Activated T-helper 1 cell treated with anti-CD3 and anti-CD28 coated beads, Interleukin-12 subunit alpha, Interleukin-12 subunit beta, Interleukin-2, Interleukin-4 antibody, amounts not matched to agents 30 ng/mL and 10 ng/mL and 1 ng/mL, durations not matched to agents 14 hours and 24 hours and 36 hours (primary cell): ENCODE results near the gene TMEM72. TPM values are rescaled to one million over a fixed set of nuclear protein-coding genes. Genes with fewer than 3 reads are reported as not detected.

Experiments
- DNase-seq: peaks from one replicate; pipeline ENCODE4 v3.0.0; 2021; ENCODE audit warnings: low spot score
- H3K27ac Mint-ChIP-seq: one replicate; pipeline ENCODE4 v1.8.0; 2021; ENCODE audit warnings: mild to moderate bottlenecking, mixed read lengths
- H3K27me3 Mint-ChIP-seq: one replicate; pipeline ENCODE4 v1.8.0; 2022; ENCODE audit warnings: mild to moderate bottlenecking, moderate library complexity, mixed read lengths; ENCODE audit not compliant: insufficient read depth
- H3K36me3 Mint-ChIP-seq: one replicate; pipeline ENCODE4 v1.8.0; 2021; ENCODE audit warnings: low read depth, mixed read lengths
- H3K4me1 Mint-ChIP-seq: one replicate; pipeline ENCODE4 v1.8.0; 2021; ENCODE audit warnings: low read depth, mixed read lengths
- H3K4me3 Mint-ChIP-seq: one replicate; pipeline ENCODE4 v1.8.0; 2021; ENCODE audit warnings: mild to moderate bottlenecking, moderate library complexity, mixed read lengths
- H3K9me3 Mint-ChIP-seq: one replicate; pipeline ENCODE4 v1.8.0; 2021; ENCODE audit warnings: mixed read lengths
- intact Hi-C: fragments of 100-400 bp; cut with micrococcal nuclease; formaldehyde crosslinking; loops from one replicate; pipeline ENCODE4 v1.15.1; 2024
- total RNA-seq: library from RNA; stranded (reverse); gene quantifications from 2 replicates; pipeline ENCODE4 v1.2.3, GENCODE V29; 2022

The TMEM72 gene
- total RNA-seq, 1 donor from 2014 or later, result not detected

DNA sequence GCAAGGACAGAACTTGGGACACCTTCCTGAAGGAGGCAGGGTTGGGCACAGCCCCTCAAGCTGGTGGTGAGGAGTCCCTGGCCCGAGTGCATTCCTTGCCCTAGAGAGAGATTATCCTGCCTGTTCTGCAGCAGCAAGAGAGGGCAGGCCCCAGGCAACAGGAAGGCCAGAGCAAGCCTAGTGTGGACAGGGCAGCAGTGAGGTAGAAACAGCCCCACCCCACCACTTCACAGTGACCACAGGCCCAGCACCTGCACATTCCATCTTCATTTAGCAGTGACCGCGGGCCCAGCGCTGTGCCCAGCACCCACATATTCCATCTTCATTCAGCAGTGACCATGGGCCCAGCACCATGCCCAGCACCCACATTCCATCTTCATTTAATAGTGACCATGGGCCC, 16.4 kb upstream of the TMEM72 start:
- intact Hi-C loops, result no loop called here
- peaks cover 2% of the 10 kb centered on the region for H3K27me3 Mint-ChIP-seq
- no peak overlapping the region for H3K4me3 Mint-ChIP-seq
- no peaks in the 10 kb centered on the region for H3K9me3 Mint-ChIP-seq
- H3K27ac Mint-ChIP-seq, result no peak overlapping the region
- no peak for DNase-seq
- no peaks in the 10 kb centered on the region for H3K36me3 Mint-ChIP-seq
- H3K4me1 Mint-ChIP-seq, result no peaks in the 10 kb centered on the region

DNA sequence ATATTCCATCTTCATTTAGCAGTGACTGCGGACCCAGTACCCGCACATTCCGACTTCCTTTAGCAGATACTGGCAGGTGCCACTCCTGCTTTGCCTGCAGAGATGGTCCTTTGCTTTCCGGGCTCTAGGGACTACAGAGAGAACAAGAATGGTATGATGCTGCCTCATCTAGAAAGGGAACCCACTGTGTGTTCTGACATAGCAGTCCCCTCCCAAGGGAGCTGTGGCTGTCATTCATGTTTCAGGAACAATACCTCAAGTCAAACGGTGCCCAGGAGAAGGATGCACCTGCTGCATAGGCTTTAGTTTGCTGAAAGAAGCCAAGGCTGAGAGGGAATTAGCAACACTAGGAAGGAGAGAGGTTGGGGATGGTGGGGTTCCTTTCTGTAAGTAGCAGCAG, 15.9 kb upstream of the TMEM72 start:
- no peak overlapping the region for H3K4me3 Mint-ChIP-seq
- no peak overlapping the region for H3K27ac Mint-ChIP-seq
- no peaks in the 10 kb centered on the region for H3K36me3 Mint-ChIP-seq
- no peaks in the 10 kb centered on the region for H3K27me3 Mint-ChIP-seq
- no peaks in the 10 kb centered on the region for H3K9me3 Mint-ChIP-seq
- H3K4me1 Mint-ChIP-seq, result no peaks in the 10 kb centered on the region
- intact Hi-C loops, result no loop called here
- DNase-seq, result no peak

DNA sequence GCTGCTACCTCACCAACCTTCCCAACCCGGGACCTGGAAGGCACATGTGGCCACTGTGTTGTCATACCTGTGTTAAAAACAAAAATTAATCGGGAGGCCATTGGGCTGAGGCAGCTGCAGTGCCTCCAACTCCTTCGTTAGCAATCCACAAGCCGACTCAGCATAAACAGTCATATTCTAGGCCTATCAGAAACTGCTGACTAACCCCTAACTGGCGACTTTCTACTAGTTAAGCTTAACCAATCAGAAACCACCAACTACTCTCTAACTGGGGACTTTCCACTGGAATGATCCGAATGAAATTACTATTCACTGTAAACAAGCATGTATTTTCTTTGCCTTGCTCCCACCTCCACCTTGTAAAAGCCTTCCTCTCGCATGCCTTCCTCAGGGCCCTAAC, 14.1 kb upstream of the TMEM72 start:
- H3K9me3 Mint-ChIP-seq, result no peaks in the 10 kb centered on the region
- H3K36me3 Mint-ChIP-seq, result no peaks in the 10 kb centered on the region
- intact Hi-C loops, result no loop called here
- DNase-seq, result no peak
- H3K4me1 Mint-ChIP-seq, result no peaks in the 10 kb centered on the region
- peaks cover 5% of the 10 kb centered on the region for H3K27me3 Mint-ChIP-seq
- no peak overlapping the region for H3K4me3 Mint-ChIP-seq
- no peak overlapping the region for H3K27ac Mint-ChIP-seq

DNA sequence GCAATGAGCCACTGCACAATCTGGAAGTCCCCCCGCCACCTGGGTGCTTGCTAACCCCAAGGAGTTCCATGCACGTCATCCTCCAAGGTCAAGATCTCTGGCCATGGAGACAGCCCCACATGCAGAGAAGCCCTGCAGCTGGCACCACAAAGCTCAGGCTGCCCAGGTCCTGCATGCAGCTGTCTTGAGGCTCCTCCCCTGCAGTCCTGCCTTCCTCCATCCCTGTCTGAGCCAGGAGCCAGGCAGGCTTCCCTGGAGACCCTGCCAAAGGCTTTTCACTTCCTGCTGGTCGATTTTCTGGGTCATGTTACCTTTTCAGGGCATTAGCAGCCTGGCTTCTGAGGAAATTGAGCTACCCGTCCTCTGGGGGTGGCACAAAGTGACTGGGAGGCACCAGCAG, 12.5 kb upstream of the TMEM72 start:
- Mint-ChIP-seq H3K9me3 (no peaks in the 10 kb centered on the region), H3K27ac (no peak overlapping the region)
- intact Hi-C loops, result no loop called here

DNA sequence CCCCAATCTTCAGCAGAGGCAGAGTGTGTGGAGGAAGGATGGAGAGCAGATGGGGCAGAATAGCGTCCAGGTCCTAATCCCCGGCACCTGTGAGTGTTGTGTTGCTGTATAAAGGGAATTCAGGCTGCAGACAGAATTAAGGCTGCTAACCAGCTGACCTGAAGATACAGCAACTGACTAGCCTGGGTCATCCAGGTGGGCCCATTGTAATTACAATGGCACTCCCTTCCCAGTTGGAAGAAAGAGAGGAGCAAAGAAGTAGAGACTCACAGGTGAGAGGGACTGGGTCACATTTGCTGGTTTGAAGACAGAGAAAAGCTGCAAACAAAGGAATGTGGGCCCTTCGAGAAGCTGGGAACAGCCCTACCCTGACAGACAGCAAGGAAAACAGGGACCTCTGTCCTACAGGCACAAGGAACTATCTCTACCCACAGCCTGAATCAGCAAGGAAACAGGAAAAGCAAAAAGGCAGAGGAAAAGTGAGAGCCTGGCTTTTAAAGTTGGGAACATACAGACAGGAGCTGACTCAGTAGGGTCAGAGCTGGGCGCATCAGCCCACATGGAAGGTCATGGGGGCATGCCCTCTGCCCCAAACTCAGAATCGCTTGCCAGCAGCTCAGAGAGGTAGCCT, 11.6 kb upstream of the TMEM72 start:
- no peaks in the 10 kb centered on the region for H3K9me3 Mint-ChIP-seq
- H3K27ac Mint-ChIP-seq, result no peak overlapping the region
- no peak overlapping the region for H3K4me3 Mint-ChIP-seq
- H3K27me3 Mint-ChIP-seq, result peaks cover 5% of the 10 kb centered on the region
- no peaks in the 10 kb centered on the region for H3K4me1 Mint-ChIP-seq
- H3K36me3 Mint-ChIP-seq, result no peaks in the 10 kb centered on the region
- DNase-seq, result no peak
- intact Hi-C loops, result no loop called here

More for the DNA sequence above, 12.5 kb upstream of the TMEM72 start:
- H3K27me3 Mint-ChIP-seq, result peaks cover 5% of the 10 kb centered on the region
- no peak overlapping the region for H3K4me3 Mint-ChIP-seq
- no peaks in the 10 kb centered on the region for H3K36me3 Mint-ChIP-seq
- no peaks in the 10 kb centered on the region for H3K4me1 Mint-ChIP-seq
- DNase-seq, result no peak

DNA sequence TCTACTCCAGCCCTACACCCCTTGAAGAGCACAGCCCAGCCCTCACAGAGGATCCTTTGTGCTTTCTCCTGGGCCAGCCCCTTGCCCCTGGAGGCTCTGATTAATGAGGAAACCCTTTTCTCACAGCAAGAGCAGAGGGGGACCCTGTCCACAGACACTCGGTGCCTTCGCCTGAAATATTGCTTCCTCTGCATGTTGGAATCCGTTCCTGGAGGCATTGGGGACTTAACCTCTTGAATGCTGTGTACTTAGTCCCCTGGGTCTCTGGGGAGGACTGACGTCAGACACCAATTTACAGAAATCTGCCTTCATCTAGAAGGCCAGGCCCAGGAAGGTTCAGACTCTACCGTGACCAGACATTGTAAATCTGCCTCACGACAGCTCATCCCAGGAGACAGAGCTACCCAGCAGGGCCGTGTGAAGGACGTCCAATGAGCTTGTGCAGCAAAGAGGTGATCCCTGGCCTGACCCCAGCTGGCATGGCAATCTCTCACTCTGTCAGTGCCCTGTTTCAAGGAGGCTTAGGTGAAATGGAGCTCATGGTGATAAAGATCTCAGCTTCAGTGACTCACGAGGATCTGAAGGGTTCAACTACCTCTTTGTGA, 8.1 kb upstream of the TMEM72 start:
- no peak overlapping the region for H3K4me3 Mint-ChIP-seq
- H3K27me3 Mint-ChIP-seq, result peaks cover 5% of the 10 kb centered on the region
- H3K27ac Mint-ChIP-seq, result no peak overlapping the region
- no peaks in the 10 kb centered on the region for H3K9me3 Mint-ChIP-seq
- intact Hi-C loops, result no loop called here
- H3K36me3 Mint-ChIP-seq, result no peaks in the 10 kb centered on the region
- no peak for DNase-seq
- no peaks in the 10 kb centered on the region for H3K4me1 Mint-ChIP-seq

DNA sequence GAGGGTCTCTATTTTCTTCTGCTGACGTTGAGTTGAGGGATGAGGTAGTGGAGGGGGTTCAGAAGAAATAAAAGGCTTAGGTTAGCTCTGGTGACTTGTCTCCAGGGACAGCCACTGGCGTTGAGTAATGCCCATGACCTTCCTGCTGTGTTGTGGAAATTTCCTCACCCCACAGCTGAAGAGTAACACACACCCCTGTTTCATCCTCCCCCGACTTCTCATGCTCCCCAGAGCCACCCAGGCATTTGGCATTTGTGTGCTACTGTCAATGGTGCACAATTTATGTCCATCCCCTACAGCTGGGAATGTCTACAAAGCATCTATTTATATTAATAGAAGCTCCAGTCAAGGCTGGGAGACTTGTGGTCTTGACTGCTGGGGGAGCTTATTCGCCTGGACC, 4.7 kb upstream of the TMEM72 start:
- Mint-ChIP-seq H3K36me3 (no peaks in the 10 kb centered on the region), H3K4me1 (no peaks in the 10 kb centered on the region), H3K27me3 (peaks cover 6% of the 10 kb centered on the region), H3K9me3 (no peaks in the 10 kb centered on the region), H3K4me3 (no peak overlapping the region), H3K27ac (no peak overlapping the region)
- DNase-seq, result no peak
- intact Hi-C loops, result no loop called here

DNA sequence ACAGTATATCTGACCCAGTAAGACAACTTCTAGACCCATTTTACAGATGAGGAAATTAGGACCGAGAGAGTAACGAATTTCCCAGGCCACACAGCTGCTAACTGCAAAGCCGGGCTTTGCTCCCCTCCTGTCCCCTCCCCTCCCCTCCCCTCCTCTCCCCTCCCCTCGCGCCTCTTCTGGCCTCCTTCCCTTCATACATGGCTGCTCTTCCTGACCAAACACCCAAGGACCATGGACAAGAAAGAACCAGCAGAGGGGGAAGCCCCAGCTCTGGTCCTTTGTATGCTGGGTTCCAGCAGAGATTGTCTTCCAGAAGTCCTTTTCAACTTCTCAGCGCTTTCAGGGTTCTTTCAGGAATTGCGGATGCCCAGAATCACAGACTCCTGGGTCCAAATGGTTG, 3.6 kb upstream of the TMEM72 start:
- peaks cover 5% of the 10 kb centered on the region for H3K27me3 Mint-ChIP-seq

DNA sequence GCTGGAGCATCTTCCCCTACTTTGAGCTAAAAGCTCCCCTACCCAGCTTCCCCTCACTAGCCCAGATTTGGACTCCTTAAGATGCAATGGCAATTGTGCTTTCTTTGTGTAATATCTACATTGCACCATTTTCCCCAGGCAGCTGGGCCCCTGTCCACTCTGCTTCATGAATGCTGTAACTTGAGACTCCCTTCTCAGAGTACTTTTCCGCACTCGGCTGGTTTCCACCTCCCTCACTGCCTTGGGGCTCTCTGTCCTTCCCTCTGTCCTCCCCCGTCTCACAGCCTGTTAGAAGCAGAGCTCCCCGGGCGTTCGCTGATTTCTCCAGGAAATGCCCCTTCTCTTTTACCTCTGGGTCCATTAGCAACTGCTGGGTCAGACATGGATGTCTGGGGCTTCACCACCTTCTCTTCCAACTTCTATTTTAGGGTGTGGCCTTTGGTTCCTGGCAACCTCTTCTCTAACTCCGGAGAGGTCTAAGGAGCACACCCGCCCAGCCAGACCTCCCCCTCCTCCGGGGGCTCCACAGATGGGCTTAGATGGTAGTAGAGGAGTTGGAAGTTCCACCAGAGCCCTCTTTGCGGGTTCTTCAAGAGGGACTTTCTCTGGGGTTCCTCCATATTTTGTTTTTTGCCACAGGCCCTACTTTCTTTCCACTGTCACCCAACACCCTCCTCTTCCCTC, 2.9 kb upstream of the TMEM72 start:
- Mint-ChIP-seq H3K4me3 (no peak overlapping the region), H3K9me3 (no peaks in the 10 kb centered on the region), H3K27ac (no peak overlapping the region), H3K4me1 (peaks cover 3% of the 10 kb centered on the region), H3K27me3 (peaks cover 5% of the 10 kb centered on the region), H3K36me3 (no peaks in the 10 kb centered on the region)
- intact Hi-C loops, result no loop called here
- no peak for DNase-seq

More for the DNA sequence above, 3.6 kb upstream of the TMEM72 start:
- H3K27ac Mint-ChIP-seq, result no peak overlapping the region
- no peaks in the 10 kb centered on the region for H3K9me3 Mint-ChIP-seq
- no peak for DNase-seq
- intact Hi-C loops, result no loop called here
- H3K4me1 Mint-ChIP-seq, result no peaks in the 10 kb centered on the region
- H3K36me3 Mint-ChIP-seq, result no peaks in the 10 kb centered on the region
- H3K4me3 Mint-ChIP-seq, result no peak overlapping the region

DNA sequence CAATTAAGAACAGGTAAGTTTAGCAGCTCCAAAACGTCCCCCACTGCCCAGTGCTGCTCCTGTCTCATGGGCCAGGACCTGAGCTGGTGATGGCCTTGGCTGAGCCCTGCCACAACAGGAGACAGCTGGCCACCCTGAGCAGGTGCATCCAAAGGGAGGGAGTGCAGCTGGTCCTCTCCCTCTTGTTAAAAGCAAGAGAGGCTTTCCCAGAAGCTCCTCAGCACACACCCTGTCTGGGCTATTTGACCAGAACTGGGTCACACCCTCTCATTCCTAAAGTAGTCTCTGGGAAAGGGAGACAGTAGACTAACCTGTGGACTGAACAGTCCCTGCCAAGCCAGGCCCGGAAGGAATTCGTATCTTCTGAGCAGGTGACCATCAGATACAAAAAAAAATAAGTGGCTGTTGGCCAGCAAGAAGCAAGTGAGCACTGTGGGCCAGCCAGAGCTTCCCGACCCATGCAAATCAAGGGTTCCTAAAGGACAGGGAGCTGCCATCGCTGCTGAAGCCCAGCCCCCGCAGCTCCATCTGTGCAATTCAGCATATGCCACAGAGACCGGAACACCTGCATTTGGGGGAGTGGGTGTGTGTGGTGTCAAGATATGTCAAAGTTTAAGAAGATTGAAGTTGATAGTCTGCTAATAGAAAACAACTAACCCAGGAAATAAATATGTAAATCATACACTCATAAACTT, 2.1 kb upstream of the TMEM72 start:
- Mint-ChIP-seq H3K9me3 (no peaks in the 10 kb centered on the region), H3K4me3 (no peak overlapping the region), H3K27me3 (peaks cover 5% of the 10 kb centered on the region), H3K27ac (no peak overlapping the region), H3K36me3 (no peaks in the 10 kb centered on the region), H3K4me1 (peaks cover 12% of the 10 kb centered on the region)
- intact Hi-C loops, result no loop called here
- no peak for DNase-seq

DNA sequence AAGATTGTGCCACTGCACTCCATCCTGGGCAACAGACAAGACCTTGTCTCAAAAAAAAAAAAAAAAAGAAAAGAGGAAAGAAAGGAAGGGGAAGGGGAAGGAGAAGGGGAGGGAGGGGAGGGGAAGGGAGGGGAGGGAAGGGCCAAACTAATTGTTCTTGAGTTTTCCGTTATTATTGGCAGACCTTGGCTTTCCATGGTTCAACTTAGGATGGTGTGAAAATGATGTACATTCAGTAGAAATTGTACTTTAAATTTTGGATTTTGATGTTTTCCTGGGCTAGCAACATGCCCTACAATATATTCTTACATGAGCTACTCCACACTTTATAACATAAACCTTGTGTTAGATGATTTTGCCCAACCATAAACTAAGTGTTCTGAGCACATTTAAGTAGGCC, 1.2 kb upstream of the TMEM72 start:
- no peak for DNase-seq
- Mint-ChIP-seq H3K36me3 (no peaks in the 10 kb centered on the region), H3K4me1 (peaks cover 14% of the 10 kb centered on the region), H3K4me3 (no peak overlapping the region), H3K27me3 (peaks cover 5% of the 10 kb centered on the region), H3K9me3 (no peaks in the 10 kb centered on the region), H3K27ac (no peak overlapping the region)
- intact Hi-C loops, result no loop called here

DNA sequence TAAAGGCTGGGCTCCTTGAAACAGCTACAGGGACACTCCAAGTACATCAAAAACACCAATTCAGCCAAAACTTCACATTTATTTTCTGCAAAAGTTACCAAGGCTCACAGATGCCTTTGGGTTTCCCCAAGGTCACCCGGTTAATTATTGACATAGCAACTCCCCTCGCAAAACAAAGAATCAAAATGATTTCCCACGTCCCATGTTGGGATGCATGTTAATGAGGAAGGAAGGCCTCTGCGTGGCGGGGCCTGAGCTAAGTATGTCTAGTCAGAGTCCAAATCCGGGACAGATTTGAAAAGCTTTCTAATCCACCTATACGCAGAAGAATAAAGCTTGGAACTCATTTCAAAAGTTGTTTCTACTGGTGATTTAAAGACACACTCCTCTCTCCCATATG, 535 bp upstream of the TMEM72 start:
- peaks cover 5% of the 10 kb centered on the region for H3K27me3 Mint-ChIP-seq
- H3K27ac Mint-ChIP-seq, result no peak overlapping the region
- H3K4me1 Mint-ChIP-seq, result peaks cover 14% of the 10 kb centered on the region
- H3K9me3 Mint-ChIP-seq, result no peaks in the 10 kb centered on the region
- no peaks in the 10 kb centered on the region for H3K36me3 Mint-ChIP-seq
- intact Hi-C loops, result no loop called here
- DNase-seq, result no peak
- no peak overlapping the region for H3K4me3 Mint-ChIP-seq

DNA sequence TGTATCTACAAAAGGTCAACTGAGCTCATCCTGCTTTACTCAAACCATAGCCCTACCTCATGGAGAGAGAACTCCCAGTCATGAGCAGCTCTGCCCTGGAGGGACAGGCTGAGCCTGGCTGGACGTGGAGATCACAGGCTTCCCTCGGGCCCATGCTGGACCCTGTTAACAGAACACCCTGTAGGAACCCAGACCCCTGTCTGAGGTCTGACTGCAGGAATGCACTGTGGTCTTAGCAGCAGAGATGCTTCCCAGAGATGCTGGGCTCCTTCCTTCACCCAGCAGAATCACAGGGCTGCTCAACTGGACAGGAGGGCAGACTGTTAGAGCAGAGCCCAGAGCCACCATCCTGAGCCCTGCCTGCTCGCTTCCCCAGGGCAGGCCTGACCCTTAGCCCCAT, 814 bp downstream of the TMEM72 start:
- no peaks in the 10 kb centered on the region for H3K36me3 Mint-ChIP-seq
- H3K4me1 Mint-ChIP-seq, result peaks cover 14% of the 10 kb centered on the region
- intact Hi-C loops, result no loop called here
- no peaks in the 10 kb centered on the region for H3K9me3 Mint-ChIP-seq
- no peak overlapping the region for H3K27ac Mint-ChIP-seq
- no peak for DNase-seq
- H3K4me3 Mint-ChIP-seq, result no peak overlapping the region
- H3K27me3 Mint-ChIP-seq, result peaks cover 5% of the 10 kb centered on the region
